ENCODE data around the gene CFAP20DC.
"Not testable (repeated sequence)": the region's sequence is repeated elsewhere in the genome, so short reads cannot be mapped to it uniquely, and the experiment has no call there.

Gene CFAP20DC

DNA sequence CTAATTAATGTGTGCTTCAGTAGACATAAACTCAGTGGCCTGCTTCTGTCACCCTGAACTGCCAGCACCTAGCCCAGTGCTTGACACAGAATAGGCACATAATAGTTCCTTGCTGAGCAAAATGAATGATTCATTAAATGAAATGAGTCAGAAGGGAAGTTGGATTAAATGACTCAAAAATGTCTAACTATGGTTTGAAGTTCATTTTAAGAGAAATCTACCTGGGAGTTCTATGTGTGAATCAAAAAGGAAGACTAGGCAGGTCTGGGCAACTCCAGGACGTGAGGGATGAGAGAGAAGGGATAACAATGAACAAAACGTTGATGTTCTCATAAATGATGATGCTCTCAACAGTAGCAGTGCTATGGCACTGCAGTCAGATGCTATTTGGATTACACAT is 175.0 kb downstream of the CFAP20DC start:
- in situ Hi-C loops (cut with MboI; ENCODE audit: low sequenced_read_pairs): no loop called here

DNA sequence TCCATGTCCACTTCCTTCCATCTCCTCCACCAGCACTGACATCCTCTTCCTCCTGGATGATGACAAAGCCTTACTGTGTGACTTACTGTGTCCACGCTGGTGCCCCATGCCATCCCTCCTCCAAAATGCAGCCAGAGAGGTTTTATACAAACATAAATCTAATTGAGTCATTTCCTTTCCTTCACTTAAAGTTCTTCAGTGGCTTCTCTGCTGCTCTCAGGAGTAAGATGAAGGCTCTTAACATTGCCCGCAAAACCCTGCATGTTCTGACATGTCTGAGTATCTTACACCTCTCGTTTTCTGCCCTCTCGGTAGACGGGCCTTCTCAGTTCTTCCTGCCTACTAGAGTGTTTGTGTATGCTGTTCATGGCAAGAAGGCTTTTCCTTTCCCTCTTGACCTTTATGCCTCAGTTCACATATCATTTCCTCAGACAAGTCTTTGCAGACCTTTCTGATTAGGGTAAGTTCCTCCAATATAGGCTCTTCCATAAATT is 175.5 kb downstream of the CFAP20DC start:
- in situ Hi-C loops (cut with MboI; ENCODE audit: low sequenced_read_pairs): no loop called here

DNA sequence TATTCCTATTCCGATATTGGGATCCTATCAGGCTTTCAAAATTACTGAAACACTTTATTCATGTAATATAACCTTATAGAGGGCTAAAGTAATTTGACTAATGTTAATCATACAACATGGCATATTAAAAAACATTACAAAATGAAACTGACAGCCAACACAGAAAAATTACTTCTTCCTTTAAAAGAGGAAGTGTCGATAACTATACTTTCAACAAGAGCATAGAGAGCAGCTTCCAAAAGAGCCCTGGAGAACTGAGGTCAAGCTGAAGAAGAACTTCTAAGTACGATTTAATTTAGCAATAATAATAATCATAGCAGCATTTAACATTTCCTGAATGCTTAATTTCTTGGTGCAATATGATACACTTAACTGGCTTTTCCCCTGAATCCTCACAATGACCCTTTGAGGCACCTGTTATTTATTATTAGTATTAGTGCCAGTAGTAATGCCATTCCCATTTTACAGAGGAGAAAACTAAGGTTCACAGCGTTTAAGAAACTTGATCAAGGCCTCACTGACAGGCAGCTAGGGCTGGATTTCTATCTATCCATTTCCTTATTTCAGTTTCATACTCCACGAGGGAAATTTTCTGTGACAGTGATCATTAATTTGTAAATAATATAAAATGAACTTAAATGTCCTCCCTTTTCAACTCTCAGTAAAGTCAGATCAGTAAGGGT is 181.6 kb downstream of the CFAP20DC start:
- in situ Hi-C loops (cut with MboI; ENCODE audit: low sequenced_read_pairs): no loop called here

DNA sequence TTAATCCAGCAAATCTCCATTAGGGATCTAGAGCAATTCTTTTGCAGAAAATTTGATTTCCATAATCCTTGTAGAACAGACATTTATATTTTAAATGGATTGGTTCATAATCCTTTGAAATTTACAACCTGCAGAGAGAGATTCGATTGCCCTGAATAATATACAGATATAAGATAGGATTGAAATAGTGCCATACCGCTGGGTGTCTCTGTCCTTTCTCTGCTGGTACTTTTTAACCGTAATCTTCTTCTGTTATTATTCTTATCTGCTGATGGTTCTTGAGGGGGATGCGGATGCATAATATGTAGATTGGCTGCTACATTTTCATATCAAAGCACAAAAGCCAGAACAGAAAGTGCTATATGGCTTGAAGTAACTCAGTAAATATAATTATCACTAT is 182.2 kb downstream of the CFAP20DC start:
- in situ Hi-C loops (cut with MboI; ENCODE audit: low sequenced_read_pairs): no loop called here

DNA sequence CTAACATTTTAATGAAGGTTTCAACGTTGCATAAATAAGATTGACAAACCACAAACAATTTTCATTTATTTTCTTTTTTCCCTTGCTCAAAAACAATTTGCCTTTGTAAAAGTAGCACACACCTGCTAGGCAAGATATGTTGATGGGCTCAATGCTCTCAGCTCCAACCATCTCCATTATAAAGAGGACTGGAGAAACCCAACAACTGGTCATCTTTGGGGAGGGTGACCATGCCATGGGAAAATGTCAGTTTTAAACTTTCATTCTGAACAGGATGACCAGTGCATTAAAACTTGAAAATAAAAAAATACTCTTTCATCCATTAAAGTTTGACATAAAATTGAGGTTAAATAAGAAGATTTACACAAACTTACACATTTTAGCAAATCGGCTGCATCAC is 183.7 kb downstream of the CFAP20DC start:
- in situ Hi-C loops (cut with MboI; ENCODE audit: low sequenced_read_pairs): no loop called here

DNA sequence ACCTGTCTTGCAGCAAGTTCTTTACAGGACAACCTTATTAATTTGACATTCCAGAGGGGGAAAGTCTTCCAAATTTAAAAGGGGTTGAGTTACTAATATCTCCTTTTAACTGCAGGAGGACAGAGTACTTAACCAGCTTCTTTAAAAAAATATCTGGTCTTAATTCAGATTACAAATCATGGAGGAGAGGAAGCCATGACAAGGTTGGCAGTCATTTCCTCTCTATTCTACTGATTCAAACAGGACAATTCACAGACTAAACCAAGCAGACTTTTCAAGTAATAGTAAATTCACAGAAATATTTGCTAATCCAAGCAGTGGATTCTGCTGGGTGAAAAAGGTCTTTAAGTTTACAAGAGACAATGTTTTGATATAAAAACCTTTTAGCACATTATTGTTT is 185.3 kb downstream of the CFAP20DC start:
- in situ Hi-C loops (cut with MboI; ENCODE audit: low sequenced_read_pairs): no loop called here

DNA sequence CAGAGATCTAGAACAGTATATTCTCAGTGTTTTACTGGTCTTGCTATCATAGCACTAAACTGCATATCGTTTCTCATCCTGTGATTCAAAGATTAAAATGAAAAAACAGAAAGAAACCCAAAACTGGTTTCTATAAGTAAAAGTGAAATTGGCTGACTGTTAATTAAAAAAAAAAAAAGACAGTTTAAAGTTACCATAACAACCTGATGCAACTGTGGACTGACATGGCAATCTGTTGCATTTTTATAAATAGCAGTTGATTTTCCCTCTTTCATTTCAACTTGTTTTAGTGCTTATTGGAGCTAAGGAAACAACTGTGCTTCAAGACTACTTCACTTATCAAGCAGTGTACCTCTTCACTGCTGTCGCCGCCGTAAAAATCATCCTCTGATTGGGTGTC is 186.6 kb downstream of the CFAP20DC start:
- in situ Hi-C loops (cut with MboI; ENCODE audit: low sequenced_read_pairs): no loop called here

DNA sequence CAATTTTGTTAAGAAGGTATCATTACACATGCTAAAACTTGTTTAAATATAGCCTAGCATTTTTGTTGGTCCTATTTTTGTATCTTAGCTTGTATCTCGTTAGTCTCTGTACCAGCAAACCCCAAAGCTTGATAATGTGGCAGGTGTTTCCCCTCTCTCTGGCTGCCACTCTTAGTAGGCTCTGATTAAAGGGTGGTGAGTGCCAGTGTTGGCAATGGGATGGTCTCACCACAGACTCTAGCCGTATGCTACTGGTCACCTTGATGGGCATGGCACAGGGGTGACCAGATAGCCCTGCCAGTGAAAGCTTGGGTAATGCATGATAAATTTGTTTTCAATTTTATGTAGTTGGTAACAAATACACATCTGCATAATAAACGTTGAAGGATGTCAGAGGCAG is 188.3 kb downstream of the CFAP20DC start:
- in situ Hi-C loops (cut with MboI; ENCODE audit: low sequenced_read_pairs): no loop called here

DNA sequence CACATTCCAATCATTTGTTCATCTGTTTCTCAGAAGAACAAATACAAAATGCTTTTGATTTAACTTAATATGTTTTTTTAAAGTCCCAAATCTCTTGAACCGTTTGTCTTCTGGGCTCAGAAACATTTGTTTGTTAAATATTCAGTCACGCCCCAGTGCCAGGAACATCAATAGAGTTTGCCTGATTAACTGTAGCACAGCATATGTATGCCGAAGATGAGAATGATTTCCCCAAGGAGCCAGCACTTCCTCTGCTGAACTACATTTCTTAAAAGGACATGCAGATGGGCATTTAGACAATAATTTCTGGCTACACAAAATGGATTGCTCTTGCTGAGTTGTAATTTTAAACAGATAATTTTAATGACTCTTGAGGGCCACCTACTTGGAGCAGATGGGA is 191.7 kb downstream of the CFAP20DC start:
- in situ Hi-C loops (cut with MboI; ENCODE audit: low sequenced_read_pairs): no loop called here

DNA sequence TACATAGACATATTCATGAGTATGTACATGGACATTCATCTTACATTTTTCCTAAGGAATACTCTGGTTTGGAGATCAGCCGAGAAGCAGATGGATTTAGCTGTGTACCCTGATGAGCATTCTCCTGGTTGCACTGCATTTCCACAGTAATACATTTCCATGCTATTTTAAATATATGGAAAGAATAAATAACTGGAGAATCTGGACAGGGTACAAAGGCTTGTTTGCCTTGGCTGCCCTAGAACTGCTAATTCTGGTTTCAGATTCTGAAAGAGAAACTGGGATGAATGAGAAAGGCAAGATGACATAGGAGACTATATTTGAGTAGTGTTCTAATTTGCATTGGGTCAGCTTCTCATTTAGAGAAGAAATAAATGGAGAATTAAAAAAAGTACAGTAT is 192.4 kb downstream of the CFAP20DC start:
- in situ Hi-C loops (cut with MboI; ENCODE audit: low sequenced_read_pairs): no loop called here

DNA sequence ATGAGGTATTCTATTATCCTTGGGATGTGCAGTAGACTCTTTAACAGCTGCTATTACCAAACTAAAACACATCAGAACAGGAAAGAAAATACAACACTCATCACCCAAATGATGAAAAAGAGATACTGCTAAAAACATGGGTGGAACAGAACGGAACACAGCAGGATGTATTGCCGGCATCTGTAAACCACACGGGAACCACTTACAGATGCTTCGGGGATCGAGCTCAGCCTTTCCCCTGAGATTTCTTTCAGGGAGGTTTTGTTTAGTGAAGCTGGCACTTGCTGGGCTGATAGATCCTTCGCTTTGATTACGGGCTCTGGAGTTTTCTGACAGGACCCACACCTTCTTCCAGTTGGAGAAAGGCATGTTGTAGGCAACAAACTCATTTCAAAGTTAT is 201.0 kb downstream of the CFAP20DC start:
- in situ Hi-C loops (cut with MboI; ENCODE audit: low sequenced_read_pairs): no loop called here

DNA sequence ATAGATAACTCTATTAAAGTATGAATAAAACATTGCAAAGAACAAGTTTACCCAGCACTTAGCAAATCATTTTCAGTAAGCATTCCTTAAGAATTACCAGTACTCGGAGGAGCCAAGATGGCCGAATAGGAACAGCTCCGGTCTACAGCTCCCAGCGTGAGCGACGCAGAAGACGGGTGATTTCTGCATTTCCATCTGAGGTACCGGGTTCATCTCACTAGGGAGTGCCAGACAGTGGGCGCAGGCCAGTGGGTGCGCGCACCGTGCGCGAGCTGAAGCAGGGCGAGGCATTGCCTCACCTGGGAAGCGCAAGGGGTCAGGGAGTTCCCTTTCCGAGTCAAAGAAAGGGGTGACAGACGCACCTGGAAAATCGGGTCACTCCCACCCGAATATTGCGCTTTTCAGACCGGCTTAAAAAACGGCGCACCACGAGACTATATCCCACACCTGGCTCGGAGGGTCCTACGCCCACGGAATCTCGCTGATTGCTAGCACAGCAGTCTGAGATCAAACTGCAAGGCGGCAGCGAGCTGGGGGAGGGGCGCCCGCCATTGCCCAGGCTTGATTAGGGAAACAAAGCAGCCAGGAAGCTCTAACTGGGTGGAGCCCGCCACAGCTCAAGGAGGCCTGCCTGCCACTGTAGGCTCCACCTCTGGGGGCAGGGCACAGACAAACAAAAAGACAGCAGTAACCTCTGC is 207.6 kb downstream of the CFAP20DC start:
- in situ Hi-C loops (cut with MboI; ENCODE audit: low sequenced_read_pairs): not testable (repeated sequence)

DNA sequence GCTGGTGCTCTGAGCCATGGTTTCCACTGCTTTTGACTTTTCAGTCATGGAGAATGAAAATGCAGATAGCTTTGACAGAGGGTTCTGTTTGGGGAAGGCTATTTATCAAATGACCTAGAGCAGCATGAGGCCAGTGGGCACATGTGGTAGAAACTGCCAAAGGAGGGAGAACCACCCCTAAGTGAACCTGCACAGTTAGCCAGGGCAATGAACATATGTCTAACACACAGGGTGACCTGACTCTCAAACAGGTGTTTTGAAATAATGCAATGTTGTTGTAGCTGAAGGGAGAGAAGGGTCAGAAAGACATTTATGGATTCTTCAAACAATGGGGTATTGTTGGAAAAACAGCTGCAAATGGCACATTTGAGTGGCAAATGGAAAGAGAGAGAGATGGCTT is 208.9 kb downstream of the CFAP20DC start:
- in situ Hi-C loops (cut with MboI; ENCODE audit: low sequenced_read_pairs): no loop called here

DNA sequence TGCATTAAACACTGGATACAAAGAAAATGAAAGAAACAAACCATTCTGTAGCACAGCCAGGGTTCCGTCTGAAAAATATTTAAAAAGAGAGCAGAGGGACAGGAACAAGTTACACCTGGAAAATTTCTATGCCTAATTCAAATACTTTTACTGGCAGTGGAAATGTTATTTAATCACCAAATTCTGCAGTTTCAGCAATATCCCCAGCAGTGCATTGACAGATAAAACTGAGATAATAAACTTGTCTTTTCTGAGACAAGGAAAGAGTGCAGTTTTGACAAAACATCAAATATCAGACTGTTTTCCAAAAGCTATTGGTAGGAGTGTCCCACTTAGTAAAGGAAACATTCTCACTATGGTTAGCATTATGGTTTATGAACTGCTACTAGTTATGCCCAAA is 209.9 kb downstream of the CFAP20DC start:
- in situ Hi-C loops (cut with MboI; ENCODE audit: low sequenced_read_pairs): no loop called here

DNA sequence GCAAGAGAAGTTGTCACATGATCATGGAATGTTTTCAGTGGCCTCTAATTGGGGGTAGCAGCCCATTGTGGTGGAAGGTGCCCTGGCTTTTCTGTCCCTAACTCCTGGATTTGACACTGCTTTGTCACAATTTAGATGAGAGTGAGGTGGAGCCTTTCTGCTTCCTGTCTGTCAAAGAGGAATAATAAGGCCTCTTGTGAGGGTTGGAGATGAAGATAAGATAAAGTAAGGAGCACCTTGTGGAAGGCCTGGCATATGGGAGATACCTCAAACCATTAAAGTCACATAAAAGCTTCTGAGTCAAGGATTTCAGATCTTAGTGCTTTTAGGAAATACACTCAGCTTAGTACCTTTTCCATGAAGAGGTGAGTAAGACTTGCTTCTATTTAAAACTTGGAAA is 210.6 kb downstream of the CFAP20DC start:
- in situ Hi-C loops (cut with MboI; ENCODE audit: low sequenced_read_pairs): no loop called here

DNA sequence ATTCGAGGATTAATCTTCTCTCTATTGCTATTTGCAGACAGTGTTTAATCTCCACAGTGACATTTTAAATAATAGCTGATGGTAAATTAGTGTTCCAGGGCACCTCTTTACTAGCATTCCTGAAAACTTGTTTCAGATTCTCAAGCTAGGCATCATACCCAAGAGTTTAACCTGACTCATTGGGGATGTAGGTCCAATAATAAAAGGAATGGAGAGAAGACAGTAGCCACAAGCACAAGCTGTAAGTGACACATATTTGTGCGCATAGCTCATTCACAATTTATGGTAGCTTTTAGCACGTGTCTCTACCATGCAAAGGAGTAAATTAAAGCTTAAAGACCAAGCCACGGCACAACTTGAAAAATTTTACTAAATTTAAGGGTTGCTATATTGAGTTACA is 212.0 kb downstream of the CFAP20DC start:
- in situ Hi-C loops (cut with MboI; ENCODE audit: low sequenced_read_pairs): no loop called here

DNA sequence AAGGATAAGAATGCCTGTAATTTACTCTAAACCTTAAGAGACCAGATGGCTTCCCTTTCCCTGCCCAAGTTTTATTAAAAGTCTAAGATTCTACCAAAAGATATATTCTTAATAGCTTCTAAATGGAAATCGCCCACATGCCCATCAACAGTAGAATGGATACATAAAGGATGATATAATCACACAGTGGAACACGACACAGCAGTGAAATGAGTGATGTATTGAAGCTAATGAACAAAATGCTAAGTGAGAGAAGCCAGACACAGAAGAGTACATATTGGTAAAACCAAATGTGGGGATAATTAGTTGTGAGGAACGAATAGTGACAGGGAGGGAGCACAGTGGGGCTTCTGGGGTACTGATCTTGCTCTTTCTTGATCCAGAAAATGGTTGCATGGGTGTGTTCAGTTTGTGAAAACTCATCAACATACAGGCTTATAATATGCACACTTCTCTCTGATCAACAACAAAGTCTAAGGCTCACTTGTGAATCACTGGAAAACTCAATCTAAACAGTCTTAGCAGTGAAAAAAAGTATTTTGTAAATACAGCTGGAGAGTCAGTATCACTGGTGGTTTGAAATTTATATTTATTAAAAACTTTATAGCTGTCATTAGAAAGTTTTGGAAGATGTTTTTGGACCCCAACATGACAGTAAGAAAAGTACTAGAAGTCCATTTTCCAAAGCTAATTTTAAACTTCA is 212.5 kb downstream of the CFAP20DC start:
- in situ Hi-C loops (cut with MboI; ENCODE audit: low sequenced_read_pairs): no loop called here

DNA sequence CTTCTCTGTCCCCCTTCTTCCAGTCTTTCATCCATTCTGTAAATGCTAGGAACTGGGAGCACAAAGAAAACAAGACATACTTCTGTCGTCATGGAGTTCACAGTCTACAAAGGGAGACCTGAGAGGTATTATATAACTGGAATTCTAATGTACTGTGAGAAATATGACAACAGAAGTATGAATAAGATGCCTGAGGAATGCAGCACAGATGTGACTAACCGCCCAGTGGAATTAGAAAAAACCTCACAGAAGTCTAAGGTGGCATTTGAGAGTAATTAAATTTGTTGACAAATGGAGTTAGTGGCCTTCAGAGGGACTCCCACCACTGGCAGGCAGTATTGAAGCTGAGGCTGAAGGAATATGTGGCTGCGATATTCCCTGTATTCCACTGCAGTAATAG is 214.7 kb downstream of the CFAP20DC start:
- in situ Hi-C loops (cut with MboI; ENCODE audit: low sequenced_read_pairs): no loop called here

DNA sequence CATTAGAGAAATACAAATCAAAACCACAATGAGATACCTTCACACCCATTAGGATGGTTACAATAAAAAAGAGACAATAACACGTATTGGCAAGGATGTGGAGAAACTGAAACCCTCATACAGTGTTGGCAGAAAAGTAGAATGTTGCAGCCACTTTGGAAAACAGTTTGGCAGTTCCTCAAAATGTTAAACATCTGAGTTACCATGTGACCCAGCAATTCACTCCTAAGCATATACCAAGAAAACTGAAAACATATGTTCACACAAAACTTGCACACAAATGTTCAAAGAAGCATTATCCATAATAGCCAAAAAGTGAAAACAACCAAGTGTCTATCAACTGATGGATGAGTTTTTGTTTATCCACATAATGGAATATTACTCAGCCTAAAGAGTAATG is 216.3 kb downstream of the CFAP20DC start:
- in situ Hi-C loops (cut with MboI; ENCODE audit: low sequenced_read_pairs): no loop called here

DNA sequence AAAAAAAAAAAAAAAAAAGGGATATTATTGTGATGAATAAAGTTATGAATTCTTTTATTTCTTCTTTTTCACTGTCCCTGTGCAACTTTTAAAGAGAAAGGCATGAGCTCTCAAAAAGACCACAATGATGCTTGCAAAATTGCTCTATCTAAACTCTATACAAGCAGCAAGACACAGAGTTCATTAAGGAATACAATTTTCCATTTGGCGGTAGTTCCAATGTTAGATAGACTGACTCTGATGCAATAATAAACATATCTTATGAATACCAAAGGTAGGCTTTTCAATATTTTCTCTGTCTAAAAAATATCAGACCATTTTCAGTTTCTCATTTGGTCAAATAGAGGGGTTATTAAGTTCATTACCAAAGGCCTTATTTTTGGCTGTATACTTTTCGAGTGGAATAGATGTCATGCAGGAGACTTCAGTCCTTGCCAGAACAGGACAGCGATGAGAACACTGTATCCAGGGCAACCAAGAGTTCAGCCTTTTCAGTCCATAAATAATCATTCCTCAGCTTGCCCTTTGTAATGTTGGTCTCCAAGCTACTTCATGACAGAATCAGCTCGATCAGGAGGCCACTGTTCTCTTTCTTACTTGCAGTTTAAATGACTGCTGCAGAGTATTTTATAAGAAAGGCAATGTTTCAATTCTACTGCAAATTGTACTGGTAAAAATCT is 220.4 kb downstream of the CFAP20DC start:
- in situ Hi-C loops (cut with MboI; ENCODE audit: low sequenced_read_pairs): no loop called here

DNA sequence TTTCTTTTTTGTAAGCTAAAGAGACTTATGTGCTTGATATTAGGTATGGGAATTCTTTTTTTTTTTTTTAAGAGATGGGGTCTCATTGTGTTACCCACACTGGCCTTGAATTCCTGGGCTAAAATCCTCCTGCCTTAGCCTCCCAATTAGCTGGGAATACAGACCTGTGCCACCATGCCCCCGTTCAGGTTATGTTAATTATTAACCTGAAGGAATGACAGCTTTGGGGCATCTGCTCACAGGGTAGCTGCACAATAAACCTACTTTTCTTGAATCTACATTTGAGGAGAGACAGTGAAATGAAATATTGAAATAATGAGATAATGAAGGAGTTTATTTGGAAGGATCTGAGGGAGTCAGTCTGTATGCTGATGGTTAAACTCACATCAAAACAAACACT is 225.0 kb downstream of the CFAP20DC start:
- in situ Hi-C loops (cut with MboI; ENCODE audit: low sequenced_read_pairs): no loop called here

Data from HL-60/S4 treated with retinoic acid at 250 ng/mL for 4 days and 3 days (cell line).